A549 (cell line): ENCODE results near the gene SLC24A3.

Experiments
- CTCF ChIP-seq: fragments of >200 bp; sonication (Bioruptor Twin); formaldehyde crosslinking; IDR thresholded peaks from 3 replicates; pipeline ENCODE4 v1.5.1; 2016
- POLR2A ChIP-seq: IDR thresholded peaks from 2 replicates; pipeline ENCODE4 v1.6.1; 2012; ENCODE audit warnings: mild to moderate bottlenecking, low read length
- RFX5 ChIP-seq: fragments of 450-650 bp; IDR thresholded peaks from 2 replicates; pipeline ENCODE4 v1.7.1; 2014; ENCODE audit warnings: antibody characterized with exemption, mild to moderate bottlenecking, moderate library complexity
- RNF2 ChIP-seq: fragments of 200-600 bp; sonication (generic); IDR thresholded peaks from 2 replicates; pipeline ENCODE4 v1.6.1; 2016; ENCODE audit warnings: low read depth, mild to moderate bottlenecking, antibody characterized with exemption, moderate library complexity, borderline replicate concordance

GRCh38 chr20:19275038-19275629 lies 62.7 kb downstream of the SLC24A3 start:
- no peak for TF ChIP-seq POLR2A
- no peak for TF ChIP-seq CTCF
- no peak for TF ChIP-seq RNF2
- TF ChIP-seq RFX5 = no peak
